GM10847 (cell line): ENCODE data around the gene FANCI.

Experiments
- POLR2A ChIP-seq: IDR thresholded peaks from 2 replicates; pipeline ENCODE4 v1.6.1; 2011; ENCODE audit not compliant: insufficient read length; ENCODE audit errors: extremely low read depth

The FANCI gene

DNA sequence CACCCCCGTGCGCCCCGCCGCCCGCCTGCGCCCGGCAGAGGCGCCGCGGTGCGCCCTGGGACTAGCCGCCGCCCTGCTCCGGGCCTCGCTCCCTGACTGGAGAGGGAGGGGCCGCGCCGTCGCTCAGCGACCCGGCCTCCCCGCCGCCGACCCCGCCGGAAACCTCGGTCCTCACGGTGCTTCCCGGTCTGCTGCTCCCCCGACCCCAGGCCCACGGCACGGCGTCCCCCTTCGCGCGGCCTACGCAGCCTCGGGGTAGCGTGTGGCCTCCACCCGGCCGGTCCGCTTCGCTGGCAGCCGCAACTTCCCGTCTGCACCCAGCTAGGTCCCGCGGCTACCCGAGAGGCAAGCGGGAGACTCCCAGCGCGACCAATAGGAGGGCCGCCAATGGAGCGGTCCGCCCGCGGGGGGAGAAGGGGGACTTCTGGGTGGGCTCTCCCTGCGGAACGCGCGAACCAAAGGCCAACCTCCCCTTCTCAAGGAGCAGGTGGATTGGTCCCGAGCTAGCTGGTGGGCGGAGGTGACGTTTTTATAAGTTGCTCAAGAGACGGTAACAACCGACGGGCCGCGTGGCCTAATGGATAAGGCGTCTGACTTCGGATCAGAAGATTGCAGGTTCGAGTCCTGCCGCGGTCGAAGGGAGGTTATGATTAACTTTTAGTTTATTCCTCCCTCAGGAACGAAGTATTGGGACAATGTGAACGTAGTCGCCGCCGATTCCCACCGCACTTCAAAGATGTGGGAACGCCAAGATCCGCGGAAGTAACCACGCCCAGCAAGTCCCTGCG lies 90.9 kb downstream of the FANCI start, which contains the start of gene POLG:
TSS of gene POLG (minus strand) at position 315 of the 788 bp plus-strand sequence. CDS start 1,070 bp downstream, outside the sequence.
- peak; percentile 97 for TF ChIP-seq POLR2A

DNA sequence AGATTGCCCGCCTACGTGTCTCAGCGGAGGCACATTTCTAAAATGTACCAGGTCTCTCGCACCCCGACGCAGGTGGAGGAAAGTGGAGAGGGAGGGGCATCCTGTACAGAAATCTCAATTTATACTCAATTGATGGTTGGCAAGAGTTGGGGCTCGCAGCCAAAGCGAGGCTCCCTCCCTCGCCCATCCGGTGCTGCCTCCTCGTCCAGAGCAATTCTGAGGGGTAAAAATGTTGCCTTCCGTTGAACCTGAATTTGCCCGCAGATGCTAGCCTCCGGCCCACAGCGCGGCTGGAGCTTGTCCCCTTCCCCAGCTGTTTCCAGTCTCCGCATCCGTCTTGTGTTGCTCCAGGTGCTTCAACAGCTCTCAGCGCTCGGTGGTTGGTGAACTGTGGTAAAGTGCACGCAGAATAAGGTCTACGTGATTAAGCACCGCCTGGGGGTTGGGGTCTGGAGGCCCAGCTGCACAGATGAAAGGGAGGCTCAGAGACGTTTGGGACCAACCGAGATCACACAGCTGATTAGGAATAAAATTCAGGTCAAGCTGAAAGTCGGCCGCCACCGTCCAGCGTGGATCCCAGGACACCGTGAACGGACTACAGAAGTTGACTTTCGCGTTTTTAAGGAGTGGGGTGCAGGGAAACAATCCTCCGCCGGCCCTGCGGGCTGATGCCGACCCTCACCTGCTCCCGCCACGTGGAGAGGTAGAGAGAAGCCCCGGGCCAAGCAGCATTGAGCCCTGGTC lies 91.7 kb downstream of the FANCI start:
- no peak for TF ChIP-seq POLR2A

- no peak for TF ChIP-seq POLR2A
Observed at GRCh38 chr15:89338036-89338435, 94.3 kb downstream of the FANCI start.

GRCh38 chr15:89340573-89340972 lies 96.8 kb downstream of the FANCI start:
- no peak for TF ChIP-seq POLR2A

- TF ChIP-seq POLR2A: no peak
Observed at GRCh38 chr15:89341316-89342005, 97.7 kb downstream of the FANCI start.

- TF ChIP-seq POLR2A: no peak
Observed at GRCh38 chr15:89342840-89343239, 99.1 kb downstream of the FANCI start.

DNA sequence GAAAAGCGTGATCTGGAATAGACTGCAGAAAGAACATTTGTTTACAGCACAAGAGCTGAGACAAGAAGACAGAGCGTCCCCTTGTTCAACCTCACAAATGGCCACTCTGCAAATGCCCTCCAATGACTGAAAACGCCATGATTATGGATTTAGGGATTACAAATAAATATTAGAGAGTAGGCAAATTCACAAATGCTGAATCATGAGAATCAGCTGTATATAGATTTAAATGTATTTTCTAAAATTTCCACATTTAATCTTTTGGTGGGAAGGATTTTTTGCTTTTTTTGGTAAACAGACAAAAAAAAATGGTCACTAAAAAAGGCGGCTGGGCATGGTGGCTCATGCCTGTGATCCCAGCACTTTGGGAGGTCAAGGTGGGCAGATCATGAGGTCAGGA lies 101.5 kb downstream of the FANCI start:
- no peak for TF ChIP-seq POLR2A

DNA sequence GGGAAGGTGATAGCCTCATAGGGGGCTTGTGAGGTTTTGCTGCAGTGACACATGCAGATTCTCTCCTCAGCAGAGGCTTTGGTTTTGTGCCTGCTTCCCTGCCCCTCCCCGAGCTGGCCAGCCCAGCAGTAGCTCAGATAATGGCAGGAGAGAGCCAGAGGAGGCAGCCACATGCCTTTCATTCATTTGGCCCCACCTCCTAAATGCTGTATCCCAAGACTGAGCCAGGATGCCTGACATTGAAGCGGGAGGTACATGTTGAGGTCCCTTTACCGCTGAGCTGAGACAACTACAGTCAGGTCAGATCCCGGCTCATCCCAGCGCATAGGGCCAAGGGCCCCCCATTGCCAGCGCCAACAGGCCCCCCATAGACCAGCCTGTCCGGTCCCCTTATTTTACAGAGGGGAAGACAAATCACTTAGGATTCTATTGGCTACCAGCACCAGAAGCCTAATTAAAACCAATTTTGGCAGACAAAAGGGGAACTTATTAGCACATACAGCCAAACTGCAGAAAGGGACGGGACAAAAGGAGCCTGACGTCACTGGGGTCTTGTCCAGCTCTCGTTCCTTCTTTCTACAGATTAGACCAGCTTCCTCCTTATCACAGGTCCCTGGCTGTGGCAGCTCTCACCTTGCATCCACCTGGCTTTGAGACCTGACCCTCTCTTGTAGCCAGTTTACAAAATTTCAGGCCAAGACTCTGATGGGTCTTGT lies 102.9 kb downstream of the FANCI start:
- TF ChIP-seq POLR2A: no peak

DNA sequence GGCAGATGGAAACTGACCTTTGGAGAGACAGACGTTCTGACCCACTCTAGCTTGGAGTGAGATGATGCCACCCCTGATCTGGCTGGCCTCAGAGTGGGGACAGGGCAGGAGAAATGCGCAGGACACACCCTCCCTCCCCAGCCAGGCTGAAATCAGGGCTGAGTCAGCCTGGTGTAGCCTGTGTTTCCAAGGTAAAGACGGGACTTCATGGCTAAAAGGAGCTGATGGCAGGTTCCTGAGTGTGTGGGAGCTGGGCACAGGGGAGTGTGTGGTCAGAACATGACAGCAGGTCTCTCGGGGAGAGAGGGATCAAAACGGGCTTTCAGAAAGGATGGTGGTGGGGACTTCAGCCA lies 105.4 kb downstream of the FANCI start:
- no peak for TF ChIP-seq POLR2A

GRCh38 chr15:89352476-89352875 lies 108.7 kb downstream of the FANCI start:
- TF ChIP-seq POLR2A: no peak

DNA sequence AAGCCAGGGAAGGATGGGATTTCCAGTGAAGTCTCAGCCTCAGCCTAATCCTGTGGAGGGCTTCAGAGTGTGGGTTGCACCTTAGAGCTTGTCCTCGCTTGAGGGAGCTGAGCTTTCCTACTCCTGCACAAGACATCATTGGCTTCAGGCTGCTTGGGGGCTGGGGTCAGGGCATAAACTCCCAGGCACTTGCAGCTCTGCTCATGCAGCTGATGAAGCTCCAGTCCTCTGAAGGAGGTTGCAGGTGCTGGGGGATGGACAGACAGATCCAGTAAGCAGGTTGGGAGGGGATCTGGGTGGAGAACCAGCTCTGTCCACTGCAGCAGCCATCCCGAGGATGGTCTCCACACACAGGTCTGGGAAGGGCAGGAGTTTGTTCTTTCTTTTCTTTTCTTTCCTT lies 110.2 kb downstream of the FANCI start:
- no peak for TF ChIP-seq POLR2A

GRCh38 chr15:89356634-89357298 lies 113.0 kb downstream of the FANCI start:
- no peak for TF ChIP-seq POLR2A

GRCh38 chr15:89358435-89358754 lies 114.6 kb downstream of the FANCI start:
- TF ChIP-seq POLR2A: no peak

DNA sequence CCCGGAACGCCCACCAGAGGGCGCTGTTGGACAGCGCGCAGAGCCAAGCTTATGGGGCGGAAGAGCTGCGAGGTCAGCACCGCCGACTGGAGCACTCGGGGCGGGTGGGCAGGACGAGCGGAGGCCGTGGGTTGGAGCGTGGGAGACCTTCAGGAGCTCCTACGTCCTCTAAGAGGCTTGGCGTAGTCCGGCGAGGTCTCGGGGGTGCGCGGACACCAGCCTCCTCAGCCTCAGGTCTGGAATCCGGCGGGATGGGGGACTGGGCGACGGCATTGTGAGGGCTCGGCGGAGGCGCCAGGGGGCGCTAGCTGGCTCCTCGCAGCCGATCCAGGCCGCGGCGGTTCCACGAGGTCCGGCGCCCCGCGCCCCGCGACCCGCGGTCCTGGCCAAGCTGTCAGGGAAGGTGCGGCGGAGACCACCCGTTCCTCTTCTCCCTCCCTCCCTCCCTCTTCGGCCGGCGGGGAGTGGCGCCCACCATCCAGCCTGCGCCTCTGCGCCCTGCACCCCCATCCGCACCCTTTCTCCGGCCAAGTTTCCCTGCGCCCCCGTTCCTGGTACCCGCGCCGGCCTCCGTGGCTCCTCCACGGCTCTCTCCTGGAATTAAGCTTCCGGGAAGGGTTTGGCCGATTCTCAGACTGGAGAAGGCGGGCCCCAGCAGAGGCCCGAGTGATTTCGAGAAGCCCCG lies 115.1 kb downstream of the FANCI start:
- no peak for TF ChIP-seq POLR2A
